Neuronal stem cell (in vitro differentiated cells): ENCODE results near the gene FLAD1.

ENCODE experiments used
- DNase-seq: peaks from one replicate; pipeline ENCODE4 v3.0.0-alpha.2; 2013; ENCODE audit warnings: low spot score
- H2AFZ ChIP-seq: one replicate; pipeline ENCODE4 v1.6.1; 2013; ENCODE audit warnings: mild to moderate bottlenecking, low read length, inconsistent platforms
- H2AK5ac ChIP-seq: 2 replicates; pipeline ENCODE4 v1.6.1; 2013; ENCODE audit warnings: low read depth, mild to moderate bottlenecking, inconsistent platforms, low read length, moderate library complexity, mixed read lengths
- H2BK120ac ChIP-seq: 2 replicates; pipeline ENCODE4 v1.6.1; 2013; ENCODE audit warnings: low read depth, mild to moderate bottlenecking, inconsistent platforms, low read length, moderate library complexity, mixed read lengths
- H2BK12ac ChIP-seq: one replicate; pipeline ENCODE4 v1.6.1; 2013; ENCODE audit warnings: low read length, inconsistent platforms
- H2BK15ac ChIP-seq: 2 replicates; pipeline ENCODE4 v1.6.1; 2013; ENCODE audit warnings: mild to moderate bottlenecking, low read length, inconsistent platforms, mixed read lengths
- H2BK5ac ChIP-seq: one replicate; pipeline ENCODE4 v1.6.1; 2013; ENCODE audit warnings: inconsistent platforms, mild to moderate bottlenecking, low read length, moderate library complexity
- H3K14ac ChIP-seq: one replicate; pipeline ENCODE4 v1.6.1; 2013; ENCODE audit warnings: low read length, inconsistent platforms
- H3K18ac ChIP-seq: 2 replicates; pipeline ENCODE4 v1.6.1; 2013; ENCODE audit warnings: low read length, inconsistent platforms
- H3K23ac ChIP-seq: 2 replicates; pipeline ENCODE4 v1.6.1; 2013; ENCODE audit warnings: low read depth, mild to moderate bottlenecking, mixed read lengths, low read length, inconsistent platforms; ENCODE audit not compliant: poor library complexity
- H3K27ac ChIP-seq: replicated peaks from 3 replicates; pipeline ENCODE4 v1.5.1; 2013; ENCODE audit warnings: low read length, inconsistent platforms
- H3K27me3 ChIP-seq, 3 experiments: 2 replicates each; pipeline ENCODE4 v1.6.1; 2013; ENCODE audit warnings: low read length in 3 of 3, mild to moderate bottlenecking in 2 of 3, inconsistent platforms in 1 of 3, low read depth in 1 of 3, mixed read lengths in 1 of 3, moderate library complexity in 1 of 3; ENCODE audit not compliant: control insufficient read depth in 3 of 3, insufficient read depth in 3 of 3
- H3K36me3 ChIP-seq, 2 donors: replicated peaks in 1 of 2; 2 replicates each; pipeline ENCODE4 v1.6.1; 2013; ENCODE audit warnings: low read length in 2 of 2; ENCODE audit not compliant: control insufficient read depth in 2 of 2, insufficient read depth in 2 of 2
- H3K4ac ChIP-seq: 2 replicates; pipeline ENCODE4 v1.6.1; 2013; ENCODE audit warnings: inconsistent platforms, mild to moderate bottlenecking, low read length, moderate library complexity
- H3K4me1 ChIP-seq, 2 donors: 1 replicate in 1 of 2; 2 replicates in 1 of 2; pipeline ENCODE4 v1.6.1; 2013; ENCODE audit warnings: low read length in 2 of 2, low read depth in 1 of 2; ENCODE audit not compliant: control insufficient read depth in 2 of 2, insufficient read depth in 1 of 2
- H3K4me2 ChIP-seq: one replicate; pipeline ENCODE4 v1.6.1; 2013; ENCODE audit warnings: mild to moderate bottlenecking, low read length, inconsistent platforms; ENCODE audit not compliant: insufficient read depth, poor library complexity, severe bottlenecking
- H3K4me3 ChIP-seq, 2 donors: 2 replicates each; pipeline ENCODE4 v1.5.1; 2013; ENCODE audit warnings: low read length in 2 of 2, mild to moderate bottlenecking in 2 of 2, inconsistent platforms in 1 of 2, moderate library complexity in 1 of 2
- H3K79me1 ChIP-seq: one replicate; pipeline ENCODE4 v1.6.1; 2013; ENCODE audit warnings: low read depth, mild to moderate bottlenecking, inconsistent platforms, low read length, moderate library complexity
- H3K9ac ChIP-seq: one replicate; pipeline ENCODE4 v1.6.1; 2013; ENCODE audit warnings: mild to moderate bottlenecking, low read depth, low read length, inconsistent platforms; ENCODE audit not compliant: poor library complexity
- H3K9me3 ChIP-seq, 2 donors: replicated peaks in 1 of 2; 2 replicates each; pipeline versions ENCODE3 to v1.6.1; 2013; ENCODE audit warnings: low read length in 2 of 2, mild to moderate bottlenecking in 2 of 2, inconsistent platforms in 1 of 2, low read depth in 1 of 2, mixed read lengths in 1 of 2, moderate library complexity in 1 of 2; ENCODE audit not compliant: control insufficient read depth in 2 of 2, insufficient read depth in 1 of 2
- H4K8ac ChIP-seq: one replicate; pipeline ENCODE4 v1.6.1; 2013; ENCODE audit warnings: low read depth, mild to moderate bottlenecking, inconsistent platforms, low read length, moderate library complexity
- H4K91ac ChIP-seq: one replicate; pipeline ENCODE4 v1.6.1; 2013; ENCODE audit warnings: low read length, low read depth, mild to moderate bottlenecking, inconsistent platforms; ENCODE audit not compliant: poor library complexity
- WGBS, 2 donors: extraction: QIAGEN DNeasy Blood & Tissue Kit; methylation state at CpG; one replicate each; pipeline ENCODE4 v1.1.7; 2013; ENCODE audit warnings: missing lambda C conversion rate in 2 of 2, mixed read lengths in 1 of 2; ENCODE audit not compliant: insufficient read length in 2 of 2, insufficient replicate concordance in 1 of 2; ENCODE audit errors: extremely low coverage in 2 of 2; 5-methylcytosine and 5-hydroxymethylcytosine counted together

The FLAD1 gene

GRCh38 chr1:155012776-155013602 lies 29.8 kb downstream of the FLAD1 start:
- DNase-seq: no peak
- Histone ChIP-seq H3K27ac (no peak overlapping the region), H2BK120ac (no peak overlapping the region)

DNA sequence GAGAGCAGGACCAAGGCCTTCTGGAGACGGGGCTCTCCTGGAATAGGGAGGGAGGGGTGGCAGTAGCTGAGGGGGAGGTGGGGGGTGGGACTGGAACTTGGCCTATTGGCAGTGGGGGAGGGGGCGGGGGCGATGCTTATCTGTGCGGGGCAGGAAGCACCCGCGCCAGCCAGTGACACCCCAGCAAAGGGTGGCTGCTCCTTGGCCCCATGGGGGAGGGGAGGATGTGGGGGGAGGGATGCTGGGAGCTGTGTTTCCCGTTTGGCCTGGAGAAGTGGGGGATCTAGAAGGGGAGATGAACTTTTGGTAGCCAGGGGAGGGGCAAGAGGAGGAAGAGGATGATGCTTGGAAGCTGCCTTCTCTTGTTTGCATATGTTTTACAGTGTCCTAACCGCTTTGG lies 30.5 kb downstream of the FLAD1 start:
- no peak overlapping the region for H3K14ac ChIP-seq
- H3K27ac ChIP-seq: no peak overlapping the region
- no peak overlapping the region for H3K4ac ChIP-seq
- no peak overlapping the region for H4K8ac ChIP-seq
- H3K27me3 ChIP-seq: no peaks in the 10 kb centered on the region
- no peak overlapping the region for H3K4me2 ChIP-seq
- no peaks in the 10 kb centered on the region for H3K79me1 ChIP-seq
- no peak overlapping the region for H2BK120ac ChIP-seq
- no peak overlapping the region for H4K91ac ChIP-seq
- H2BK5ac ChIP-seq: no peak overlapping the region
- H2BK15ac ChIP-seq: peak overlapping the region; percentile 72
- no peak overlapping the region for H3K23ac ChIP-seq
- DNase-seq: no peak
- H3K9ac ChIP-seq: no peak overlapping the region
- H3K18ac ChIP-seq: no peak overlapping the region
- no peaks in the 10 kb centered on the region for H3K9me3 ChIP-seq
- H3K36me3 ChIP-seq: peaks cover 14% of the 10 kb centered on the region in 2 donors
- peak overlapping the region; percentile 33 for H2AK5ac ChIP-seq
- WGBS, 2 donors: no CpG with 5 or more reads among the region's 8 CpGs
- peaks cover 18 to 38% of the 10 kb centered on the region in 2 donors for H3K4me1 ChIP-seq
- H3K4me3 ChIP-seq: no peak overlapping the region
- H2AFZ ChIP-seq: no peak overlapping the region
- H2BK12ac ChIP-seq: no peak overlapping the region

More at GRCh38 chr1:155012776-155013602, 29.8 kb downstream of the FLAD1 start:
- H3K4ac ChIP-seq: no peak overlapping the region
- no peak overlapping the region for H3K9ac ChIP-seq
- no peak overlapping the region for H3K14ac ChIP-seq
- H2AK5ac ChIP-seq: peak overlapping the region; percentile 33
- peaks cover 17 to 40% of the 10 kb centered on the region in 2 donors for H3K4me1 ChIP-seq
- H3K18ac ChIP-seq: no peak overlapping the region
- no peak overlapping the region for H4K91ac ChIP-seq
- H3K36me3 ChIP-seq: peaks cover 14% of the 10 kb centered on the region in 2 donors
- peak overlapping the region; percentile 72 for H2BK15ac ChIP-seq
- no peak overlapping the region for H3K4me2 ChIP-seq
- H3K23ac ChIP-seq: no peak overlapping the region
- H2AFZ ChIP-seq: no peak overlapping the region
- WGBS, 2 donors: no CpG with 5 or more reads among the region's 3 CpGs
- no peaks in the 10 kb centered on the region for H3K27me3 ChIP-seq
- H3K9me3 ChIP-seq: no peaks in the 10 kb centered on the region
- no peak overlapping the region for H2BK12ac ChIP-seq
- H3K4me3 ChIP-seq: no peak overlapping the region
- no peak overlapping the region for H2BK5ac ChIP-seq
- H3K79me1 ChIP-seq: no peaks in the 10 kb centered on the region
- H4K8ac ChIP-seq: no peak overlapping the region

DNA sequence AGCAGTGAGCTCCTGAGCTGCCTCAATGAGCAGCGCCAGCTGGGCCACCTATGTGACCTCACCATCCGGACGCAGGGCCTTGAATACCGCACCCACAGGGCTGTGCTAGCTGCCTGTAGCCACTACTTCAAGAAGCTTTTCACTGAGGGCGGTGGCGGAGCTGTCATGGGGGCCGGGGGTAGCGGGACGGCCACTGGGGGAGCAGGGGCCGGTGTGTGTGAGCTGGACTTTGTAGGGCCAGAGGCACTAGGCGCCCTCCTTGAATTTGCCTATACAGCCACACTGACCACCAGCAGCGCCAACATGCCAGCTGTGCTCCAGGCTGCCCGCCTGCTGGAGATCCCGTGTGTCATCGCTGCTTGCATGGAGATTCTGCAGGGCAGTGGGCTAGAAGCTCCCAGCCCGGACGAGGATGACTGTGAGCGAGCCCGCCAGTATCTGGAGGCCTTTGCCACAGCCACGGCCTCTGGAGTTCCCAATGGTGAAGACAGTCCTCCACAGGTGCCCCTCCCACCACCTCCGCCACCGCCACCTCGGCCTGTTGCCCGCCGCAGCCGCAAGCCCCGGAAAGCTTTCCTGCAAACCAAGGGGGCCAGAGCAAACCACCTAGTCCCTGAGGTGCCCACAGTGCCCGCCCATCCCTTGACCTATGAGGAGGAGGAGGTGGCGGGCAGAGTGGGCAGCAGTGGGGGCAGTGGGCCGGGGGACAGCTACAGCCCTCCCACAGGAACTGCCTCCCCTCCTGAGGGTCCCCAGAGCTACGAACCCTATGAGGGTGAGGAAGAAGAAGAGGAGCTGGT lies 31.8 kb downstream of the FLAD1 start:
- H3K18ac ChIP-seq: no peak overlapping the region
- no peak overlapping the region for H2AFZ ChIP-seq
- no peak overlapping the region for H2BK5ac ChIP-seq
- H2BK12ac ChIP-seq: no peak overlapping the region
- peaks cover 14% of the 10 kb centered on the region in 2 donors for H3K36me3 ChIP-seq
- no peak overlapping the region for H3K4me2 ChIP-seq
- H4K91ac ChIP-seq: no peak overlapping the region
- H3K4ac ChIP-seq: no peak overlapping the region
- H3K27me3 ChIP-seq: no peaks in the 10 kb centered on the region
- no peak overlapping the region for H3K23ac ChIP-seq
- no peaks in the 10 kb centered on the region for H3K9me3 ChIP-seq
- no peak overlapping the region for H4K8ac ChIP-seq
- H2BK15ac ChIP-seq: peak overlapping the region; percentile 11
- H2AK5ac ChIP-seq: no peak overlapping the region
- H3K9ac ChIP-seq: no peak overlapping the region
- no peak for DNase-seq
- peaks cover 30 to 44% of the 10 kb centered on the region in 2 donors for H3K4me1 ChIP-seq
- H2BK120ac ChIP-seq: no peak overlapping the region
- WGBS, 2 donors: no CpG with 5 or more reads among the region's 31 CpGs
- no peaks in the 10 kb centered on the region for H3K79me1 ChIP-seq
- H3K4me3 ChIP-seq: no peak overlapping the region
- no peak overlapping the region for H3K14ac ChIP-seq
- H3K27ac ChIP-seq: no peak overlapping the region
